GM21619 (cell line): Measurements from ENCODE around the gene TIE1.
A peak's percentile ranks its signal among the peaks of the same experiment; 100 is the strongest.
"Not testable (repeated sequence)": the region's sequence is repeated elsewhere in the genome, so short reads cannot be mapped to it uniquely, and the experiment has no call there.

Experiments used
- ATAC-seq: cut with Tn5 transposase; IDR thresholded peaks from one replicate; pipeline ENCODE4 v1.9.1; 2021; ENCODE audit not compliant: unreplicated experiment

The TIE1 gene

GRCh38 chr1:43358746-43359693, 58.2 kb downstream of the TIE1 start, which contains the start of gene CDC20:
Gene CDC20, plus strand, starts transcription at chr1:43358981. Its CDS starts 235 bp downstream, at chr1:43359216.
- peak; percentile 93 for ATAC-seq

DNA sequence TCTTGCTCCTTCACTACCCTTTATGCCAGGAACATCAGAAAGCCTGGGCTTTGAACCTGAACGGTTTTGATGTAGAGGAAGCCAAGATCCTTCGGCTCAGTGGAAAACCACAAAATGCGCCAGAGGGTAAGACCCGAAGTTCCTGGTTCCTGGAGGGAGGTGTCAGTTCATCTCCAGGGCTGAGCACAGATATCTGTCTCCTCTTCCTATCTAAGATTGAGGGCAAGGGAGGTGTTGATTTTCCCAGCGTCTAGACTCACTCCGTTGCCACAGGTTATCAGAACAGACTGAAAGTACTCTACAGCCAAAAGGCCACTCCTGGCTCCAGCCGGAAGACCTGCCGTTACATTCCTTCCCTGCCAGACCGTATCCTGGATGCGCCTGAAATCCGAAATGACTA, 58.9 kb downstream of the TIE1 start:
- ATAC-seq = no peak

GRCh38 chr1:43360616-43361015, 59.8 kb downstream of the TIE1 start:
- ATAC-seq = no peak

DNA sequence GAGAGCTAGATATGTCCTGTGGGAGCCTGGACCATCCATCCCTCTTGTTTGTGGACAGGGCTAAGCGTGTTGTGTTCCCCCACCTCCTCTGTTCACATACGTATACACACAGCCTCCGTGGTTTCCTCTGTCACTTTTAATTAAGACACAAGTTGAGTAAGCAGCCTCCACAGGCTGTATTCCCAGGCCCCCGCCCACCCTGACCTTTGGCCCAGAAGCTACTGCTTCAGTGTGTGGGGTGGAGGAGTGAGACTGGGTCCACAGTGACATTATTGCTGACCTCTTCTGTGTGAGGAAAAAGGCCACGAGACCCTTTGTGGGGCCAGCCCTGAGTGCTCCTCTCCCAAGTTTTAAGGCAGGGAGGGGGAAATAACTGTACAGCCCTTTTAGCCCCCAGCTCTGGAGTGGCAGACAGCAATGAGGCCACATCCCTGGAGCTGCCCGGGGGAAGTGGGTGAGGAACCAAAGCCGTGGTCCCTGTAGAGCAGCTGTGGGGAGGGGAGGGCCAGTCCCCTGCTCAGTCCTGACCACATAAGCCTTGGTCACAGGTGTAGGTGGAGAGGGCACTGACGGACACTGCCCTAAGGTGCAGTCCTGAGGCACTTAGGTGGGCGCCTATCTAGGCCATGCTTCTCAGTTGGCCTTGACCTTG, 62.6 kb downstream of the TIE1 start:
- no peak for ATAC-seq

DNA sequence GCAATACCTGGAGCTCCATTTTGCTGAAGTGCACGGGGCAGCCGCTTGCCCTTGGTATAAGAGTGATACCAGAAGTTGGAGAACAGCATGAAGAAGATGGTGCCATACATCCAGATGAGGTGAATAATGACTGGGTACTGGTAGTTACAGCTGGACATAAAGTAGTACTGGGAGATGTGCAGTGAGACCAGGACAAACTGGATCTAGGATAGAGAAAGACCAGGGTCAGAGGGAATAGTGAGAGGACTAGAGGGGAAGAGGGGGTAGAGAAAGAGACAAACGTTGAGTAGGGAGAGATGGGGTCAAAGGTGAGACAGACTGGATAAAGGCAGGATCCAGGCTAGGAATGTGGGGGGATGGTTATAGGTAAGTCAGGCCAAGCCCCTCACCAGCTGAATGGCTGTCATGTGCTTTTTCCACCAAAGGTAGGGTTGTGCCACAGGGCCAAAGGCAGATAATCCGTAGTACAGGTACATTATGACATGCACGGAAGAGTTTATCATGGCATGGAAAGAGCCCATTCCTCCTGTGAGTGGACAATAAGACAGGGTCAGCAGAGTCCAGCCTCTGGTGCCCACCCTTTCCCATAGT, 63.2 kb downstream of the TIE1 start:
- ATAC-seq = no peak

- ATAC-seq = no peak
Measured at GRCh38 chr1:43365678-43366077, 64.9 kb downstream of the TIE1 start.

DNA sequence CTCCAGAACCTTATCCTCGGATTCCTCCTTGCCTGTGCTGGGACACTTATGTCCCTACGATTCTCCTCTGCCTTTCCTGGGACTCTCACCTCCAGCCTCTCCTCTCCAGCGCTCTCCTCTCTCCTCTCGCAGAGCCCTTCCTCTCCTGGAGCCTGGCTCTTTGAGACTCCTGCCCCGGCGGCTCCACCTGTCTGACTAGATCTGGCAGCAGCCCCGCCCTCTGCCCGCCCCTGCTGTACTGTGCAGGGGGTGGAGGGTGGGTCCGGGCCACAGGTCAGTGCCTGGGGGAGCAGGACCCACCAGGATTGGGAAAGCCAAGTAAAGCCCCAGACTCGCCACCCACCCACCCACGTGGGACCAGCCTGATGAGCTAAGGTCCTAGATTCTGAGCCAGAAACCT, 65.4 kb downstream of the TIE1 start:
- ATAC-seq = no peak

- no peak for ATAC-seq
Measured at GRCh38 chr1:43366601-43367025, 65.8 kb downstream of the TIE1 start.

GRCh38 chr1:43367026-43367903, 66.5 kb downstream of the TIE1 start:
- peak; percentile 46 for ATAC-seq

DNA sequence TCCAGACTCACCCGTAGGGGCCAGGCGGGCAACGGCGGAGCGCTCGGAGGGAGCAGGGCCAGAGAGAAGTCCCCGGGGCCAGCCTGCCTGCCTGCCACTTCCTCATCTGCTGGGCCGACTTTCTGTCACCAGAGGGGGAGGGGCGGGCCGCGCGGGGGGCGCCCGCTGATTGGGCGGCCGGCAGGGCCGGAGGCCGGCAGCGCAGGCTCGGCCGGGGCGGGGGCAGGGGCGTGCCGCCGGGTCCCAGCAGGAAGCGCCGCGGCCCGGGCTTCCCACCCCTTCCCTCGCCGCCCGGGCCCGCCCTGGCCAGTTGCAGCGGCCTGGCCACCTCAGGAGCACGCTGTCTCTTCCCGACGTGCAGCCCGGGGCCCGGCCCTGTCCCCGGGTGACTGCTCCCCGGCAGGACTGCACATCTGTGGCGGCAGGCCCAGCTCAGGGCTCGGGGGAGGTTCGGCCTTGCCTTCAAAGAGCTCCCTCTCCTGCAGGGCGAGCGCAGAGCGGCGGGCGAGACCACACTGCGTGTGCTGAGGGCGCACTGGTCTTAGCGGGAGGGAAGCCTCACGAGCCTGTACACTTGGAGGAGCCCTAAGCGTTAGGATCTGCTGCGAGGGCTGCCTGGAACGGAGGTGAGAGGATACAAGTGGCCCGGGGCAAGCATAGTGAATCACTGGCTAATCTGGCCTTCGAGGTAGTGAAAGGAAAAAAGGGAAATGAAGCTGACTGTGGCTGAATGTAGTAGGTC, 67.3 kb downstream of the TIE1 start, which contains the start of gene ELOVL1:
TSS of gene ELOVL1 (minus strand) at position 108 of the 742 bp plus-strand sequence. CDS start 2,402 bp downstream, outside the sequence.
- peak; percentile 70 for ATAC-seq

GRCh38 chr1:43368646-43369020, 67.9 kb downstream of the TIE1 start:
- ATAC-seq = no peak

- ATAC-seq = not testable (repeated sequence)
Measured at GRCh38 chr1:43369779-43370178, 69.0 kb downstream of the TIE1 start.

GRCh38 chr1:43370564-43370963, 69.8 kb downstream of the TIE1 start:
- no peak for ATAC-seq

DNA sequence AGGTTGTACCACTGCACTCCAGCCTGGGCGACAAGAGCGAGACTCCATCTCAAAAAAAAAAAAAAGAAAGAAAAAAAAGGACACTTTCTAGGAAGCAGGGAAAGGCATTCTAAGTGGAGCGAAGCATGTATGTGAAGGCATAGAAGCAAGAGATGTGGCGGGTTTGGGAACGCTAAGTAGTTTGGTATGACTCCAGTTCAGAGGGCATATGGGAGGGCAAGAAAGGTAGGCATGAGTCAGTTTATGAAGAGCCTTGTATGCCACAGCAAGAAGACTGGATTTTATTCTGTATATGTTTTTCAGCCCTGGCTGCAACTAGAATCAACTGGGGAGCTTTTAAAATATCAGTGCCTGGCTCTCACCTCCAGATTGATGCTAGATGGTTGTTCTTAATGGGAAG, 71.4 kb downstream of the TIE1 start:
- no peak for ATAC-seq
